PC-3 (cell line): ENCODE measurements around the gene PIGM. TPM values are rescaled to one million over a fixed set of nuclear protein-coding genes. Genes with fewer than 3 reads are reported as not detected.

ENCODE experiments used
- ATAC-seq: fragments of 200-7000 bp; cut with Tn5 transposase; 2 replicates; pipeline ENCODE4 v1.9.1; 2020; ENCODE audit warnings: mild to moderate bottlenecking, moderate library complexity
- BruUV-seq: library from RNA; stranded (reverse); fragments of 400-500 nt; replicated peaks from 2 replicates; lab custom pipeline; 2021; lab: Mats Ljungman, UMichigan
- CTCF ChIA-PET: fragments of 300-600 bp; sonication (Branson Sonifier 250); formaldehyde crosslinking; loops from one replicate; lab custom pipeline; 2022; ENCODE audit warnings: antibody characterized with exemption; lab: Charles Lee
- POLR2A ChIA-PET: fragments of 300-600 bp; sonication (Branson Sonifier 250); formaldehyde crosslinking; loops from one replicate; lab custom pipeline; 2022; ENCODE audit warnings: antibody characterized with exemption; ENCODE audit not compliant: unreplicated experiment; lab: Charles Lee
- DNase-seq: peaks from one replicate; pipeline ENCODE4 v3.0.0-alpha.2; 2015
- H2AFZ ChIP-seq: fragments of 300-600 bp; sonication (generic); 2 replicates; pipeline ENCODE4 v1.6.0; 2016; ENCODE audit warnings: antibody characterized with exemption, low read length
- H3F3A ChIP-seq: fragments of 300-600 bp; sonication (generic); one replicate; pipeline ENCODE4 v1.6.0; 2017; ENCODE audit warnings: antibody characterized with exemption, low read length, control low read depth, mild to moderate bottlenecking; ENCODE audit not compliant: unreplicated experiment
- H3K27ac ChIP-seq: fragments of 300-600 bp; sonication (generic); 2 replicates; pipeline ENCODE4 v1.5.1; 2016; ENCODE audit warnings: mild to moderate bottlenecking, low read length
- H3K27me3 ChIP-seq: fragments of 300-600 bp; sonication (generic); 2 replicates; pipeline ENCODE4 v1.6.1; 2016; ENCODE audit warnings: low read length, mixed read lengths
- H3K36me3 ChIP-seq: fragments of 300-600 bp; sonication (generic); 2 replicates; pipeline ENCODE4 v1.6.1; 2016; ENCODE audit warnings: low read depth, mixed run types, low read length, mixed read lengths
- H3K4me1 ChIP-seq: fragments of 300-600 bp; sonication (generic); 2 replicates; pipeline ENCODE4 v1.5.1; 2016; ENCODE audit warnings: low read length; ENCODE audit not compliant: insufficient read depth
- H3K4me2 ChIP-seq: fragments of 300-600 bp; sonication (generic); 2 replicates; pipeline ENCODE4 v1.6.0; 2016; ENCODE audit warnings: low read length
- H3K4me3 ChIP-seq: fragments of 300-600 bp; sonication (generic); 2 replicates; pipeline ENCODE4 v1.5.1; 2016; ENCODE audit warnings: mild to moderate bottlenecking, low read length, mixed read lengths
- H3K79me2 ChIP-seq: fragments of 300-600 bp; sonication (generic); 2 replicates; pipeline ENCODE4 v1.6.1; 2017; ENCODE audit warnings: low read length, mixed read lengths
- H3K9ac ChIP-seq: fragments of 300-600 bp; sonication (generic); 2 replicates; pipeline ENCODE4 v1.6.0; 2016; ENCODE audit warnings: mild to moderate bottlenecking, low read length
- H3K9me2 ChIP-seq: fragments of 300-600 bp; sonication (generic); replicated peaks from 2 replicates; pipeline ENCODE4 v1.6.1; 2016; ENCODE audit warnings: mixed run types, low read length, mixed read lengths
- H3K9me3 ChIP-seq: fragments of 300-600 bp; sonication (generic); 2 replicates; pipeline ENCODE4 v1.6.1; 2016; ENCODE audit warnings: low read length, mixed read lengths
- H4K20me1 ChIP-seq: fragments of 300-600 bp; sonication (generic); 2 replicates; pipeline ENCODE4 v1.6.1; 2016; ENCODE audit warnings: low read length, mixed read lengths
- CTCF ChIP-seq: fragments of 300-600 bp; sonication (generic); conservative IDR thresholded peaks from 2 replicates; pipeline ENCODE4 v1.5.1; 2017; ENCODE audit warnings: antibody characterized with exemption, low read depth, mild to moderate bottlenecking, low read length
- EZH2 ChIP-seq: fragments of 300-600 bp; sonication (generic); IDR thresholded peaks from one replicate; pipeline ENCODE4 v1.6.1; 2017; ENCODE audit warnings: antibody characterized with exemption, mild to moderate bottlenecking, low read length; ENCODE audit not compliant: unreplicated experiment
- EZH2phosphoT487 ChIP-seq: fragments of 300-600 bp; sonication (generic); IDR thresholded peaks from 2 replicates; pipeline ENCODE4 v1.6.1; 2018; ENCODE audit warnings: mild to moderate bottlenecking, antibody characterized with exemption, low read length, borderline replicate concordance
- intact Hi-C: fragments of 100-400 bp; cut with micrococcal nuclease; formaldehyde crosslinking; loops from 2 replicates; pipeline ENCODE4 v1.9.0; 2023
- total RNA-seq: library from RNA; depleted of rRNA; stranded (reverse); fragments of >200 nt; gene quantifications from 2 replicates; pipeline ENCODE4 v1.2.3, GENCODE V29; 2014

Gene PIGM
- total RNA-seq, 1 experiment from 2014 or later: 6.9 TPM

DNA sequence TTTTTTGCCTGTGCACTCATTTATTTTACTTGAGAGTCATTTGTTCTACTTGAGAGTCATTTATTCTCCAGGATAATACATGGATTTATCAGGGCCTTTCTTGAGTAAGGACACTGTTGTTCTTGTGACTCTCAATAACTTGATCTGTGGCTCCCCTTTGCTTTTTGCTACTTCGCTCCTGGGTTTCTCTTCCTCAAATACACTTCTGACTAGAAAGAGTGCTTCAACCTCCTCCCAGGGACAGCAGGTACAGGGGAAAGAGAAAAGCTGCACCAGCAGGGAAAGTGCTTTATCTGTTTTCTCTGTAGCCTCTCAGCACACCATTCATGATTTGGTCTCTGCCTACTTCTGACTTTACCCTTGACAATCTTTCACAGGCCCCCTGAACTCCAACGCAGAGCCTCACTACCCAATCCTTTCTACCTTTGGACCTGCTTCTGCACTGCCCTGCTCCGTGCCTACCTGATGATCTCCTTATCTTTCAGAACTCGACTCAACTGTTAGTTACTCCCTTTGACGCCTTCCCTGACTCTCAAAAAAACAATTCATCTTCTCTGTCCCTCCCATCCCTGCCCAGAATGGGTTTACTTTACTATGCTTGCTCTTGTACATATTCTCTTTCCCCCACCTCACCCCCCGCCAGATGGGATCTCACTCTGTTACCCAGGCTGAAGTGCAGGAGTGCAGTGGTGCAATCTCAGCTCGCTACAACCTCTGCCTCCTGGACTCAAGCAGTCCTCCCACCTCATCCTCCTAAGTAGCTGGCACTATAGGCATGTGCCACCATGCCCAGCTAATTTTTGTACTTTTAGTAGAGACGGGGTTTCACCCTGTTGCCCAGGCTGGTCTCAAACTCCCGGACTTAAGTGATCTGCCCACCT lies 15.6 kb upstream of the PIGM start:
- Histone ChIP-seq H3K27ac (no peak overlapping the region), H3K9me2 (no peaks in the 10 kb centered on the region), H3K9me3 (no peaks in the 10 kb centered on the region), H3K36me3 (no peaks in the 10 kb centered on the region), H3K9ac (no peak overlapping the region), H3K4me1 (no peaks in the 10 kb centered on the region), H3K4me3 (no peak overlapping the region), H3K79me2 (no peaks in the 10 kb centered on the region), H4K20me1 (no peaks in the 10 kb centered on the region), H3F3A (no peaks in the 10 kb centered on the region), H3K27me3 (peaks cover 47% of the 10 kb centered on the region), H2AFZ (peak overlapping the region; percentile 46; the same call in 1 of the 2 replicates), H3K4me2 (peak overlapping the region; percentile 29; the same call in 1 of the 2 replicates)
- CTCF ChIA-PET: interaction anchor here (1.1 to 1.4 kb wide), 2 partner anchors 24 to 38 kb away, joined by 4 to 7 read pairs; no protein-coding TSS in a partner anchor
- POLR2A ChIA-PET: no interaction called here
- TF ChIP-seq EZH2phosphoT487 (no peak), EZH2 (no peak), CTCF (no peak)
- no TSS peak for BruUV-seq
- ATAC-seq: no peak
- DNase-seq: no peak
- intact Hi-C loops: no loop called here

- POLR2A ChIA-PET: no interaction called here
- no peak for TF ChIP-seq EZH2phosphoT487
- peak; percentile 90 for TF ChIP-seq CTCF
- TF ChIP-seq EZH2: no peak
- ATAC-seq: peak; percentile 84
- Histone ChIP-seq H3K9me3 (no peaks in the 10 kb centered on the region), H3K4me3 (no peak overlapping the region), H3K27ac (no peak overlapping the region), H3F3A (no peaks in the 10 kb centered on the region), H4K20me1 (no peaks in the 10 kb centered on the region), H3K9ac (no peak overlapping the region), H3K36me3 (no peaks in the 10 kb centered on the region), H3K79me2 (no peaks in the 10 kb centered on the region), H3K4me2 (peak overlapping the region; percentile 29; the same call in 1 of the 2 replicates), H3K9me2 (no peaks in the 10 kb centered on the region), H3K27me3 (peaks cover 40% of the 10 kb centered on the region), H2AFZ (peak overlapping the region; percentile 46; the same call in 1 of the 2 replicates), H3K4me1 (no peaks in the 10 kb centered on the region)
- CTCF ChIA-PET: interaction anchor here (0.6 to 1.4 kb wide), 6 partner anchors 24 to 1106 kb away, joined by 3 to 7 read pairs (median 4); no protein-coding TSS in a partner anchor
- intact Hi-C loops: loop anchor here (1.0 kb wide), 1 partner anchor 38 kb away; no protein-coding TSS in a partner anchor
- DNase-seq: peak; percentile 58
- no TSS peak for BruUV-seq
Observed at GRCh38 chr1:160046494-160047110, 14.8 kb upstream of the PIGM start.
